ENCODE data around the gene COX19.
"Not testable (repeated sequence)": the region's sequence is repeated elsewhere in the genome, so short reads cannot be mapped to it uniquely, and the experiment has no call there.

Gene COX19

GRCh38 chr7:976901-977325, 1.6 kb upstream of the COX19 start:
- no peak for DNase-seq

- DNase-seq = no peak
Measured at GRCh38 chr7:975702-976473, 539 bp upstream of the COX19 start.

- DNase-seq = no peak
Measured at GRCh38 chr7:974172-974571, 1.2 kb downstream of the COX19 start.

- DNase-seq = no peak
Measured at GRCh38 chr7:973312-973711, 2.0 kb downstream of the COX19 start.

- no peak for DNase-seq
Measured at GRCh38 chr7:972676-973309, 2.6 kb downstream of the COX19 start.

- DNase-seq = no peak
Measured at GRCh38 chr7:972110-972509, 3.2 kb downstream of the COX19 start.

GRCh38 chr7:970744-971143, 4.6 kb downstream of the COX19 start:
- no peak for DNase-seq

GRCh38 chr7:969403-969802, 5.9 kb downstream of the COX19 start:
- no peak for DNase-seq

GRCh38 chr7:968205-969105, 6.9 kb downstream of the COX19 start:
- DNase-seq = no peak

GRCh38 chr7:967361-968082, 7.8 kb downstream of the COX19 start:
- no peak for DNase-seq

- DNase-seq = no peak
Measured at GRCh38 chr7:966291-967069, 8.9 kb downstream of the COX19 start.

- no peak for DNase-seq
Measured at GRCh38 chr7:964401-965231, 10.7 kb downstream of the COX19 start.

- DNase-seq = no peak
Measured at GRCh38 chr7:963236-964078, 11.9 kb downstream of the COX19 start.

GRCh38 chr7:962401-963081, 12.8 kb downstream of the COX19 start:
- DNase-seq = no peak

- no peak for DNase-seq
Measured at GRCh38 chr7:961546-962400, 13.6 kb downstream of the COX19 start.

- not testable (repeated sequence) for DNase-seq
Measured at GRCh38 chr7:960972-961371, 14.4 kb downstream of the COX19 start.

- DNase-seq = no peak
Measured at GRCh38 chr7:960269-960871, 15.0 kb downstream of the COX19 start.

GRCh38 chr7:959740-960139, 15.6 kb downstream of the COX19 start:
- not testable (repeated sequence) for DNase-seq
